Endothelial cell of umbilical vein (primary cell): ENCODE data around the gene AKT1. TPM values are rescaled to one million over a fixed set of nuclear protein-coding genes. Genes with fewer than 3 reads are reported as not detected.

Experiments used
- BruUV-seq: library from RNA; stranded (reverse); fragments of 400-500 nt; replicated peaks from 2 replicates; lab custom pipeline; 2021; lab: Mats Ljungman, UMichigan
- CTCF ChIA-PET: fragments of 300-600, 350-600 bp; sonication (Branson Sonifier 250); formaldehyde crosslinking; loops from one replicate; lab custom pipeline; 2021; ENCODE audit warnings: antibody characterized with exemption, inconsistent platforms; lab: Charles Lee
- POLR2A ChIA-PET: fragments of 300-600, 350-600 bp; sonication (Branson Sonifier 250); formaldehyde crosslinking; loops from one replicate; lab custom pipeline; 2021; ENCODE audit warnings: antibody characterized with exemption, inconsistent platforms; lab: Charles Lee
- DNase-seq: peaks from one replicate; pipeline ENCODE4 v3.0.0-alpha.2; 2011; ENCODE audit warnings: low read depth, low spot score
- FAIRE-seq: peaks from 2 replicates; lab custom pipeline; 2011; peaks lifted over from hg19 to GRCh38; lab: Jason Lieb, UNC
- H2AFZ ChIP-seq: 2 replicates; pipeline ENCODE4 v1.6.0; 2012; ENCODE audit warnings: low read depth, low read length, control low read depth, inconsistent platforms
- H3K27ac ChIP-seq: 2 replicates; pipeline ENCODE4 v1.5.1; 2011; ENCODE audit warnings: low read depth, mild to moderate bottlenecking, control low read depth, low read length, moderate library complexity; ENCODE audit not compliant: insufficient read depth
- H3K27me3 ChIP-seq, 2 experiments: 2 replicates each; pipeline versions ENCODE4 v1.6.0 to v1.6.1; 2011; ENCODE audit warnings: low read length in 2 of 2, mixed read lengths in 1 of 2; ENCODE audit not compliant: control insufficient read depth in 2 of 2, insufficient read depth in 2 of 2
- H3K36me3 ChIP-seq, 2 experiments: 2 replicates in 1 of 2; 3 replicates in 1 of 2; pipeline ENCODE4 v1.5.1; 2011; ENCODE audit warnings: low read length in 2 of 2, mild to moderate bottlenecking in 1 of 2, moderate library complexity in 1 of 2; ENCODE audit not compliant: control insufficient read depth in 2 of 2, insufficient read depth in 2 of 2; ENCODE audit errors: extremely low read depth in 1 of 2
- H3K4me1 ChIP-seq: 3 replicates; pipeline ENCODE4 v1.5.1; 2011; ENCODE audit warnings: mild to moderate bottlenecking, low read length; ENCODE audit not compliant: control insufficient read depth, insufficient read depth; ENCODE audit errors: extremely low read depth
- H3K4me2 ChIP-seq: 2 replicates; pipeline ENCODE4 v1.6.1; 2011; ENCODE audit warnings: low read length, control low read depth, mixed read lengths; ENCODE audit not compliant: insufficient read depth
- H3K4me3 ChIP-seq, 3 experiments: fragments of 200-600 bp in 1 of 3; sonication (generic), shearing (Covaris generic) in 1 of 3; replicated peaks in 1 of 3; 2 replicates each; pipeline ENCODE4 v1.5.1; 2011 to 2016; ENCODE audit warnings: control low read depth in 3 of 3, low read length in 3 of 3, mild to moderate bottlenecking in 2 of 3, inconsistent platforms in 1 of 3, low read depth in 1 of 3, moderate library complexity in 1 of 3; ENCODE audit not compliant: insufficient read depth in 1 of 3
- H3K79me2 ChIP-seq: 2 replicates; pipeline ENCODE4 v1.6.0; 2012; ENCODE audit warnings: low read length, inconsistent platforms; ENCODE audit not compliant: control insufficient read depth, insufficient read depth
- H3K9ac ChIP-seq: replicated peaks from 2 replicates; pipeline ENCODE3; 2011; ENCODE audit warnings: low read length, control low read depth; ENCODE audit not compliant: insufficient read depth; ENCODE audit errors: extremely low read depth
- H3K9me1 ChIP-seq: replicated peaks from 3 replicates; pipeline ENCODE4 v1.6.0; 2011; ENCODE audit warnings: mild to moderate bottlenecking, low read length; ENCODE audit not compliant: control insufficient read depth, insufficient read depth; ENCODE audit errors: extremely low read depth
- H3K9me3 ChIP-seq: replicated peaks from 2 replicates; pipeline ENCODE4 v1.5.1; 2012; ENCODE audit warnings: low read length, inconsistent platforms; ENCODE audit not compliant: control insufficient read depth, insufficient read depth
- H4K20me1 ChIP-seq: replicated peaks from 2 replicates; pipeline ENCODE3; 2011; ENCODE audit warnings: mild to moderate bottlenecking, low read length; ENCODE audit not compliant: control insufficient read depth, insufficient read depth; ENCODE audit errors: extremely low read depth
- CTCF ChIP-seq, 2 donors: IDR thresholded peaks; 1 replicate in 1 of 2; 2 replicates in 1 of 2; pipeline ENCODE4 v1.5.1; 2011; ENCODE audit warnings: low read length in 2 of 2, mild to moderate bottlenecking in 2 of 2, moderate library complexity in 2 of 2, control low read depth in 1 of 2, inconsistent platforms in 1 of 2, low read depth in 1 of 2; ENCODE audit not compliant: insufficient read depth in 1 of 2; ENCODE audit errors: extremely low read depth in 1 of 2
- EZH2 ChIP-seq: IDR thresholded peaks from 2 replicates; pipeline ENCODE4 v1.6.1; 2012; ENCODE audit warnings: borderline replicate concordance, low read depth, mild to moderate bottlenecking, moderate library complexity, low read length, inconsistent platforms; ENCODE audit not compliant: severe bottlenecking
- FOS ChIP-seq: IDR thresholded peaks from 2 replicates; pipeline ENCODE4 v1.6.1; 2011; ENCODE audit warnings: mild to moderate bottlenecking, low read length, moderate library complexity, borderline replicate concordance; ENCODE audit not compliant: insufficient read depth
- GATA2 ChIP-seq: IDR thresholded peaks from 2 replicates; pipeline ENCODE4 v1.7.0; 2011; ENCODE audit warnings: low read depth, mild to moderate bottlenecking, moderate library complexity, mixed read lengths, low read length; ENCODE audit not compliant: insufficient read length, insufficient read depth
- JUN ChIP-seq: IDR thresholded peaks from 2 replicates; pipeline ENCODE4 v1.6.1; 2011; ENCODE audit warnings: borderline replicate concordance, low read depth; ENCODE audit not compliant: insufficient read length, insufficient read depth
- MAX ChIP-seq: IDR thresholded peaks from 2 replicates; pipeline ENCODE4 v1.6.1; 2011; ENCODE audit not compliant: insufficient read depth, insufficient read length
- MYC ChIP-seq: IDR thresholded peaks from one replicate; pipeline ENCODE4 v1.6.1; 2011; ENCODE audit warnings: mild to moderate bottlenecking, low read depth, low read length
- POLR2A ChIP-seq: IDR thresholded peaks from 2 replicates; pipeline ENCODE4 v1.6.1; 2012; ENCODE audit warnings: low read depth, mild to moderate bottlenecking, control low read depth, low read length
- POLR2AphosphoS5 ChIP-seq: IDR thresholded peaks from 2 replicates; pipeline ENCODE4 v1.6.1; 2012; ENCODE audit warnings: low read depth, mild to moderate bottlenecking, control low read depth, low read length, moderate library complexity; ENCODE audit not compliant: insufficient read depth
- dilution Hi-C: fragments of 300-500 bp; cut with MboI; formaldehyde crosslinking; loops from one replicate; pipeline ENCODE4 v1.15.0; 2019; ENCODE audit warnings: low sequenced_read_pairs; ENCODE audit not compliant: extremely low pct_ligation_motif_present
- intact Hi-C: fragments of 100-400 bp; cut with micrococcal nuclease; formaldehyde crosslinking; loops from one replicate; pipeline ENCODE4 v1.10.0; 2022
- polyA plus RNA-seq, 4 experiments: library from polyadenylated mRNA; depleted of rRNA in 3 of 4; stranded (reverse) in 3 of 4; unstranded in 1 of 4; fragments of >200 nt; gene quantifications; 2 replicates each; pipeline versions ENCODE4 v1.2.1 to v1.2.3, GENCODE V29; 2011 to 2012; ENCODE audit warnings: missing spikeins in 1 of 4
- total RNA-seq: library from RNA; stranded (reverse); gene quantifications from 2 replicates; pipeline ENCODE4 v1.2.3, GENCODE V29; 2021

The AKT1 gene
- total and polyA plus RNA-seq, 2 donors (not counting 3 experiments of a cell fraction or from before 2014, with no cell fraction given): 177 to 191 TPM

- Histone ChIP-seq H3K4me2 (no peak overlapping the region), H3K9ac (no peak overlapping the region), H2AFZ (no peak overlapping the region), H4K20me1 (no peaks in the 10 kb centered on the region), H3K4me3 (no peak overlapping the region), H3K9me3 (no peaks in the 10 kb centered on the region), H3K9me1 (no peaks in the 10 kb centered on the region), H3K27me3 (no peaks in the 10 kb centered on the region), H3K27ac (no peak overlapping the region), H3K79me2 (no peaks in the 10 kb centered on the region), H3K36me3 (peaks cover 0 to 8% of the 10 kb centered on the region in 2 experiments), H3K4me1 (peaks cover 5% of the 10 kb centered on the region)
- DNase-seq (no peak), FAIRE-seq (no peak)
- TF ChIP-seq POLR2AphosphoS5: no peak
- TF ChIP-seq MAX: no peak
- TF ChIP-seq CTCF (IDR thresholded peaks at IDR 0.05; ENCODE audit: extremely low read depth in 1 of 2, insufficient read depth in 1 of 2, low read depth in 1 of 2, low read length in 2 of 2): no peak
- no peak for TF ChIP-seq MYC
- no peak for TF ChIP-seq EZH2
- no peak for TF ChIP-seq POLR2A
- no peak for TF ChIP-seq JUN
- no peak for TF ChIP-seq FOS
- TF ChIP-seq GATA2: no peak
- intact Hi-C loops (no loop called here), dilution Hi-C loops (no loop called here)
- POLR2A ChIA-PET: no interaction called here
- no TSS peak for BruUV-seq
- CTCF ChIA-PET: interaction anchor here (0.9 to 1.6 kb wide), 3 partner anchors 31 to 71 kb away, joined by 3 to 5 read pairs (median 5); partner anchors contain the start of gene SIVA1
Observed at GRCh38 chr14:104721505-104722431, 73.8 kb downstream of the AKT1 start.

Other genes with a start within 250 kb of the AKT1 start
- not detected in 2 replicates for gene C14orf180, start 216.0 kb downstream of the AKT1 start, total RNA-seq
- not detected in 2 replicates for gene C14orf180, start 216.0 kb downstream of the AKT1 start, polyA plus RNA-seq
- gene TMEM179, start 191.0 kb downstream of the AKT1 start, total RNA-seq: not detected in 2 replicates
- gene TMEM179, start 191.0 kb downstream of the AKT1 start, polyA plus RNA-seq: 0.10 and 0.14 TPM in 2 replicates
- 117 and 124 TPM in 2 replicates for gene INF2, start 106.1 kb downstream of the AKT1 start, total RNA-seq
- 55.3 and 83.9 TPM in 2 replicates for gene INF2, start 106.1 kb downstream of the AKT1 start, polyA plus RNA-seq
- 1.9 and 2.7 TPM in 2 replicates for gene ADSS1, start 71.5 kb downstream of the AKT1 start, total RNA-seq
- gene ADSS1, start 71.5 kb downstream of the AKT1 start, polyA plus RNA-seq: 1.3 and 1.9 TPM in 2 replicates
- 92.7 and 101 TPM in 2 replicates for gene SIVA1, start 42.6 kb downstream of the AKT1 start, total RNA-seq
- gene SIVA1, start 42.6 kb downstream of the AKT1 start, polyA plus RNA-seq: 299 and 364 TPM in 2 replicates
- 3.8 and 4.0 TPM in 2 replicates for gene ZBTB42, start 5.4 kb upstream of the AKT1 start, total RNA-seq
- 3.1 and 3.8 TPM in 2 replicates for gene ZBTB42, start 5.4 kb upstream of the AKT1 start, polyA plus RNA-seq
- 35.0 and 38.6 TPM in 2 replicates for gene CEP170B, start 69.5 kb upstream of the AKT1 start, total RNA-seq
- 13.9 and 16.7 TPM in 2 replicates for gene CEP170B, start 69.5 kb upstream of the AKT1 start, polyA plus RNA-seq
- gene PLD4, start 129.1 kb upstream of the AKT1 start, total RNA-seq: 0.05 and 0.11 TPM in 2 replicates
- 0.01 and 0.03 TPM in 2 replicates for gene PLD4, start 129.1 kb upstream of the AKT1 start, polyA plus RNA-seq
- 68.7 and 81.9 TPM in 2 replicates for gene AHNAK2, start 182.6 kb upstream of the AKT1 start, total RNA-seq
- 16.6 and 17.7 TPM in 2 replicates for gene AHNAK2, start 182.6 kb upstream of the AKT1 start, polyA plus RNA-seq
- gene CLBA1, start 190.0 kb upstream of the AKT1 start, total RNA-seq: 5.3 and 5.6 TPM in 2 replicates
- gene CLBA1, start 190.0 kb upstream of the AKT1 start, polyA plus RNA-seq: 4.9 and 5.2 TPM in 2 replicates
- 44.5 and 46.3 TPM in 2 replicates for gene CDCA4, start 225.3 kb upstream of the AKT1 start, total RNA-seq
- 29.9 and 35.5 TPM in 2 replicates for gene CDCA4, start 225.3 kb upstream of the AKT1 start, polyA plus RNA-seq